ENCODE data around the gene SLC35B2. TPM values are rescaled to one million over a fixed set of nuclear protein-coding genes. Genes with fewer than 3 reads are reported as not detected.

The SLC35B2 gene
- total RNA-seq, 4 donors from 2014 or later, result 26.2 to 38.5 (median 30.9) TPM

DNA sequence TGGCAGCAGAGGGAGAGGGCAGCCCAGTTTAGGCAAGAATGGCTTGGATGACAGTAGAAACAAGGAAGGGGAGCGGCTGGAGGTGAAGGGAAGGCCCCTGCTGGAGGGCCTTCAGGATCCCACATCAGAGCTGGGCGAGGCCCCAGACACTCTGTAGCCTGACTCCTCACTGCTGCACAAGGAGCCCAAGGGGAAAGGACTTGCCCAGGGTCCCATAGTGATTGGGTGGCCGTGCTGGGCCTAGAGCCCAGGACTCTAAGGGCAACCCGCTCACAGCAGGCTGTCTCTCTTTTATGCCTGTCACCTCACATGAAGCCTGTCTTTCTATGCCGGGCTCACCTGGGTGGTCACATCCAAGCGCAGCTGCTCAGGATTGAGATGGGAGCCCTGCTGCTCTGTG is 46.5 kb upstream of the SLC35B2 start:
- peak in 1 of 2 donors; percentile 59 for DNase-seq (ENCODE audit: low spot score in 2 of 2)
- no peak overlapping the region for H3K4me3 ChIP-seq
- WGBS, result 95% methylated on average over 6 of the region's 6 CpGs
- H3K9me3 ChIP-seq, result no peaks in the 10 kb centered on the region
- H3K27me3 ChIP-seq, result no peaks in the 10 kb centered on the region
- no peaks in the 10 kb centered on the region for H3K4me1 ChIP-seq
- H3K27ac ChIP-seq, result no peak overlapping the region
- TF ChIP-seq POLR2A (IDR thresholded peaks at IDR 0.05) (no peak), EP300 (IDR thresholded peaks at IDR 0.05) (no peak), POLR2AphosphoS5 (IDR thresholded peaks at IDR 0.05) (no peak)
- TF ChIP-seq, protein P1, sequence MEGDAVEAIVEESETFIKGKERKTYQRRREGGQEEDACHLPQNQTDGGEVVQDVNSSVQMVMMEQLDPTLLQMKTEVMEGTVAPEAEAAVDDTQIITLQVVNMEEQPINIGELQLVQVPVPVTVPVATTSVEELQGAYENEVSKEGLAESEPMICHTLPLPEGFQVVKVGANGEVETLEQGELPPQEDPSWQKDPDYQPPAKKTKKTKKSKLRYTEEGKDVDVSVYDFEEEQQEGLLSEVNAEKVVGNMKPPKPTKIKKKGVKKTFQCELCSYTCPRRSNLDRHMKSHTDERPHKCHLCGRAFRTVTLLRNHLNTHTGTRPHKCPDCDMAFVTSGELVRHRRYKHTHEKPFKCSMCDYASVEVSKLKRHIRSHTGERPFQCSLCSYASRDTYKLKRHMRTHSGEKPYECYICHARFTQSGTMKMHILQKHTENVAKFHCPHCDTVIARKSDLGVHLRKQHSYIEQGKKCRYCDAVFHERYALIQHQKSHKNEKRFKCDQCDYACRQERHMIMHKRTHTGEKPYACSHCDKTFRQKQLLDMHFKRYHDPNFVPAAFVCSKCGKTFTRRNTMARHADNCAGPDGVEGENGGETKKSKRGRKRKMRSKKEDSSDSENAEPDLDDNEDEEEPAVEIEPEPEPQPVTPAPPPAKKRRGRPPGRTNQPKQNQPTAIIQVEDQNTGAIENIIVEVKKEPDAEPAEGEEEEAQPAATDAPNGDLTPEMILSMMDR (IDR thresholded peaks at IDR 0.05), result no peak
- peaks cover 86% of the 10 kb centered on the region for H3K36me3 ChIP-seq

DNA sequence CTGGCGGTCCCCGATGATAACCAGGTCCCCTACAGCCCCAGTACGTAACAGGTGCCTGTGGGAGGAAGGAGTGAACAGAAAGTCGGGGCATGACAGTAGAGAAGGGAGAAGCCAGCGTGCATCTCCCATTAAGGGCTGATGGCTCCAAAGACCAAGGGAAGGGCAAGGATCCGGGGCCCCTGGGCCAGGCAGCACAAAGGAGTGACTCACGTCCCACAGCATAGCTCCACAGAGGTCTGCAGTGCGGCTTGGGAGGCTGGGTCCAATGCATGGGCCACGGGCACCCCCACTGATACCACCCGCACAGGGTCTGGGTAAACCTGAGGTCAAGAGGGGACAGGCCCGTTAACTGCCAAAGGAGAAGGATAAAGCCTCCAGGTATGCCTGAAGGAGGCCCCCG is 45.5 kb upstream of the SLC35B2 start:
- Histone ChIP-seq H3K27ac (no peak overlapping the region), H3K9me3 (no peaks in the 10 kb centered on the region), H3K4me3 (no peak overlapping the region), H3K36me3 (peaks cover 79% of the 10 kb centered on the region), H3K27me3 (no peaks in the 10 kb centered on the region), H3K4me1 (peaks cover 3% of the 10 kb centered on the region)
- 88% methylated on average over 12 of the region's 12 CpGs for WGBS
- DNase-seq (ENCODE audit: low spot score in 2 of 2), result peak in 1 of 2 donors; percentile 67
- TF ChIP-seq, protein P1 (IDR thresholded peaks at IDR 0.05), result no peak
- TF ChIP-seq EP300 (IDR thresholded peaks at IDR 0.05) (no peak), POLR2A (IDR thresholded peaks at IDR 0.05) (no peak), POLR2AphosphoS5 (IDR thresholded peaks at IDR 0.05) (no peak)

DNA sequence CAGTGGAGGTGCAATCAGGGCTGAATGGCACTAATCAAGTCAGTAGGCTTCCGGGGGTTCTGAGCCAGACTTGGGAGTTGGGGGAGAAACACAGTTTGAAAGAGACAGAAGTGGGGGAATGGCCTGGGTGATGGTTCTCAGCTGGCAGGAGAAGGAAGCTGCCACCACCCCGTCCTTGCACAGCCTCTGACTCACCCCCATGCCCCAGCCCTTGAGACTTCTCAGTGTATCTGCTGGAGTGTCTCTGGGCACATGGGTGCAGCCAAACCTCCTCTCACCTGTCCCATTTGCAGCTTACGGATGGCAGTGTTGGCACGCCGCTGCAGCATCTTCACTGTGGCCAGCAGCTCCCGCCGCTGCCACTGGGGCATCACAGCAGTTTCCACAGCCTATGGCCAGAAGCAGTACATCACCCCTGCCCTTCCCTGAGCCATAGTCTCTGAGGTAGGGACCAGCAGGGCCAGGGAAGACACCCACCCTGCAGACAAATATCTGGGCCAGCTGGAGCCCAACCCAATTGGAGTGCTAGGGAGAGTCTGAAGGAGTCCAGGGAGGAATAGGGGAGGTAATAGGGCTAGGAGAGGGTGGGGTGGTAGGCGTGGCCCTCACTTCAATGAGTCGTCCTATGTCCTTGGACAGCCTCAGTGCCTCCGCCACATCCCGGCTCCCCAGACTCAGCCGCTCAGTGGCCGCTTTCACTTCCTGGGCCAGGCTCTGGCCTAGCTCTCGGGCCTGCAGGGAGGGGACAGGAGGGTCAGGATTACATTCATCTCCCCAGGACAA is 44.6 kb upstream of the SLC35B2 start:
- no peaks in the 10 kb centered on the region for H3K9me3 ChIP-seq
- no peak for TF ChIP-seq EP300 (IDR thresholded peaks at IDR 0.05)
- TF ChIP-seq POLR2A (IDR thresholded peaks at IDR 0.05), result no peak
- no peak for TF ChIP-seq POLR2AphosphoS5 (IDR thresholded peaks at IDR 0.05)
- TF ChIP-seq, protein P1 (IDR thresholded peaks at IDR 0.05), result no peak
- no peak overlapping the region for H3K27ac ChIP-seq
- peaks cover 12% of the 10 kb centered on the region for H3K4me1 ChIP-seq
- 82% methylated on average over 5 of the region's 14 CpGs for WGBS
- H3K27me3 ChIP-seq, result peaks cover 7% of the 10 kb centered on the region
- no peak overlapping the region for H3K4me3 ChIP-seq
- DNase-seq (ENCODE audit: low spot score in 2 of 2), result peak in 1 of 2 donors; percentile 49
- H3K36me3 ChIP-seq, result peaks cover 70% of the 10 kb centered on the region

DNA sequence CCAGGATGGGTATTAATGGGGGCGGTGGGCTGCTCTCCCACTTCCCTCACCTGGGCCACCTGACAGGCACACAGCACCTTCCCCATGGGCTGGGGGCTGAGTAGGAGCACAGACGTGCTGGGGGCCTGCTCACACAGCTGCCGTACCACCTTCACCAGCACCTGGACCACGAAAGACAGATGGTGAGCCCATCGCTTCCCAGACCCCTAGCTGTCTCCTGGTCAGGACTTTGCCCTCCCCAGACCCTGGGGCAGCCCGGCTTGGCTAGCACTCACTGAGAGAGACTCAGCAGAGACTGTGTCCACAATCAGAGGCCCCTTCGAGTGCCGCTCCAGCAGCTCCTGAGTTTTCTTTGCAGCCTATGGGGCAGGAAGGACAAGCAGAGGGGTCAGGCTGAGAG is 43.8 kb upstream of the SLC35B2 start:
- H3K36me3 ChIP-seq, result peaks cover 61% of the 10 kb centered on the region
- H3K9me3 ChIP-seq, result no peaks in the 10 kb centered on the region
- WGBS, result 90% methylated on average over 2 of the region's 8 CpGs

DNA sequence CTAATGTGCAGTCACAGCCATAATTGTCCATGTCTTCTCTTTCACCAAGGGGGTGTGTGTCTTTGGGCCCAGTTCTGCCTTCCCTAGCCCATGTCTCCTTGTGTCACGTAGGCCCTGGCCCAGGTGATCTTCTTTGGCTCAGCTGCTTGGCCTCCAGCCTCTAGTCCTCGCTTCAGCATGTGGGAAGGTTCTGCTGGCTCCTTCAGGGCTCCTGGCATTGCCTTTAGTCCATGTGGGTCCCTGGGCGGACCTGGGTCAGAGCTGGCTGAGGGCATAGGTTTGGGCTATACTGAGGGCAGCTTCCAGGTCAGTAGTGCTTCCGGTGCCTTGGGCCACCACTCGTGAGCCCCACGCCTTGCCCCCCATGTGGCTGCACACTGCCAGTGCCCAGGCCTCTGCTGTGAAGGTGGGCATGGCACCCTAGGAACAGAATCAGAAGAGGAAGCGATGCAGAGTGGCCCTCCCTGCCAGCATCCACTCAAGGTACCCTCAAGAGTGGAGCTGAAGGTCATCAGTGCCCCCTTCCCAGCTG is 43.0 kb upstream of the SLC35B2 start:
- H3K4me3 ChIP-seq, result no peak overlapping the region
- no peak for TF ChIP-seq EP300 (IDR thresholded peaks at IDR 0.05)
- TF ChIP-seq, protein P1 (IDR thresholded peaks at IDR 0.05), result no peak
- TF ChIP-seq POLR2AphosphoS5 (IDR thresholded peaks at IDR 0.05), result no peak
- no peak for TF ChIP-seq POLR2A (IDR thresholded peaks at IDR 0.05)
- H3K4me1 ChIP-seq, result peaks cover 14% of the 10 kb centered on the region
- H3K27me3 ChIP-seq, result peaks cover 23% of the 10 kb centered on the region
- no peak for DNase-seq (ENCODE audit: low spot score in 2 of 2)
- H3K27ac ChIP-seq, result no peak overlapping the region
- peaks cover 54% of the 10 kb centered on the region for H3K36me3 ChIP-seq
- WGBS, result 40% methylated on average over 2 of the region's 7 CpGs
- no peaks in the 10 kb centered on the region for H3K9me3 ChIP-seq

More for the DNA sequence above, 43.8 kb upstream of the SLC35B2 start:
- H3K27ac ChIP-seq, result no peak overlapping the region
- TF ChIP-seq EP300 (IDR thresholded peaks at IDR 0.05), result no peak
- TF ChIP-seq POLR2AphosphoS5 (IDR thresholded peaks at IDR 0.05), result no peak
- no peak for TF ChIP-seq POLR2A (IDR thresholded peaks at IDR 0.05)
- TF ChIP-seq, protein P1 (IDR thresholded peaks at IDR 0.05), result no peak
- no peak overlapping the region for H3K4me3 ChIP-seq
- DNase-seq (ENCODE audit: low spot score in 2 of 2), result peak in 1 of 2 donors; percentile 74
- peaks cover 14% of the 10 kb centered on the region for H3K4me1 ChIP-seq
- H3K27me3 ChIP-seq, result peaks cover 16% of the 10 kb centered on the region
